Testis (tissue), 2 donors: ENCODE results near the gene ADRB2.

ENCODE experiments used
- POLR2A ChIP-seq: fragments of 450-650 bp; IDR thresholded peaks from one replicate; pipeline ENCODE4 v1.6.1; 2017; ENCODE audit warnings: antibody characterized with exemption, mild to moderate bottlenecking, moderate library complexity
- TF ChIP-seq, protein P1 (sequence below), 3 experiments: fragments of 450-650 bp in 2 of 3; fragments of 200-600 bp in 1 of 3; sonication (generic) in 1 of 3; IDR thresholded peaks; one replicate each; pipeline ENCODE4 v1.5.1; 2016 to 2019; ENCODE audit warnings: antibody characterized with exemption in 3 of 3, mild to moderate bottlenecking in 2 of 3, moderate library complexity in 1 of 3

DNA sequence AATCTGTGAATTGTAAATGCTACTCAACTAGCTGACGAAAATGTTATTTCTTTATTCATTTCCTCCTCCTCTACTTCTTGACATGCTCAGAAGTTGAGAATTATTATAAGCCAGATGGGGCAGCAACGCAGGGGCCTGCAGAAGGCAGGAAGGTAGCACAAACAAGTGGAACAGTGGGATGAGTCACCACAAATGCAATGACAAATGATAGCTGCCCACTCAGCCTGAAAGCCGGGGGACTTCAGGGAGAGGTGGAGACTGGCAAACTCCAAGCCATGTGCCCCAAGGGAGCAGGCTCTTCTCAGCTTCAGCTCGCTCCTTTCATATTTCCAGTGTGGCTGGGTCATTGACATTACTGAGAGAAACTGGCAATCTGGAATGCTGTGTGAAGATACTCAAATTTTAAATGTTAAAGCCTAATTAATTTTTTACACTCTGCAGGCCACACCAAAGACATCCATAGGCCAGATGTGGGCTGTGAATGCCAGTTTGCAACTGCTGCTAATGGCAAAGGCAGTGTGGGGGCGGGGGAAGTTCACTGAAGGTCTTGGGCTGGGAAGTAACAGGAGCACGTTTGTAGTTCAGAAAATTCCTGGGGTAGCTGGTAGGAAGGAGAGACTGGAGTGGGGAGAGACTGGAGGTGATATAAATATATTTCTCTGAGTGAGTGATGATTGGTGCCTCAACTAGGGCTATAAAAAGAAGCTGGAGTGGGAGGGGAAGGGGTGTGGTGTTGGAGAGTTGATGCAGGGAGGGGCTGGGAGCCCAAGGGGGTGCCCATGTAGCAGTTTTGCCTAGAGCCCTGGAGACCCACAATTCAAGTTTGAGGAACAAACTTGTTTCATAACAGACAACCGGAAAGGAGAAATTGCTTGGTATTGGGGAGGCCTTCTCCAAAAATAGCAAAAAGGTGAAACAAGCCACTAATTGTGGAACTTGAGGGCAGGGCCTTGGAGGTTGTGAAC lies 20.8 kb upstream of the ADRB2 start:
- TF ChIP-seq, protein P1, sequence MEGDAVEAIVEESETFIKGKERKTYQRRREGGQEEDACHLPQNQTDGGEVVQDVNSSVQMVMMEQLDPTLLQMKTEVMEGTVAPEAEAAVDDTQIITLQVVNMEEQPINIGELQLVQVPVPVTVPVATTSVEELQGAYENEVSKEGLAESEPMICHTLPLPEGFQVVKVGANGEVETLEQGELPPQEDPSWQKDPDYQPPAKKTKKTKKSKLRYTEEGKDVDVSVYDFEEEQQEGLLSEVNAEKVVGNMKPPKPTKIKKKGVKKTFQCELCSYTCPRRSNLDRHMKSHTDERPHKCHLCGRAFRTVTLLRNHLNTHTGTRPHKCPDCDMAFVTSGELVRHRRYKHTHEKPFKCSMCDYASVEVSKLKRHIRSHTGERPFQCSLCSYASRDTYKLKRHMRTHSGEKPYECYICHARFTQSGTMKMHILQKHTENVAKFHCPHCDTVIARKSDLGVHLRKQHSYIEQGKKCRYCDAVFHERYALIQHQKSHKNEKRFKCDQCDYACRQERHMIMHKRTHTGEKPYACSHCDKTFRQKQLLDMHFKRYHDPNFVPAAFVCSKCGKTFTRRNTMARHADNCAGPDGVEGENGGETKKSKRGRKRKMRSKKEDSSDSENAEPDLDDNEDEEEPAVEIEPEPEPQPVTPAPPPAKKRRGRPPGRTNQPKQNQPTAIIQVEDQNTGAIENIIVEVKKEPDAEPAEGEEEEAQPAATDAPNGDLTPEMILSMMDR (IDR thresholded peaks at IDR 0.05), result no peak
- no peak for TF ChIP-seq POLR2A
